Neural cell (in vitro differentiated cells): ENCODE results near the gene IL3. TPM values are rescaled to one million over a fixed set of nuclear protein-coding genes. Genes with fewer than 3 reads are reported as not detected.

Experiments
- H2AFZ ChIP-seq: fragments of 200-600, 300-800 bp; sonication (generic), shearing (Covaris generic); 2 replicates; pipeline ENCODE4 v1.6.0; 2014; ENCODE audit warnings: low read depth, mild to moderate bottlenecking, antibody characterized with exemption, low read length, moderate library complexity
- H3F3A ChIP-seq: fragments of 200-600 bp; shearing (Covaris generic); 2 replicates; pipeline ENCODE4 v1.6.1; 2016; ENCODE audit warnings: mild to moderate bottlenecking, moderate library complexity, mixed read lengths, antibody characterized with exemption, low read length; ENCODE audit not compliant: insufficient read depth, poor library complexity, severe bottlenecking
- H3K27ac ChIP-seq: fragments of 200-600, 300-800 bp; sonication (generic), shearing (Covaris generic); 2 replicates; pipeline ENCODE4 v1.5.1; 2014; ENCODE audit warnings: mild to moderate bottlenecking, low read length, moderate library complexity
- H3K27me3 ChIP-seq: fragments of 300-800, 200-600 bp; sonication (generic), shearing (Covaris generic); 2 replicates; pipeline ENCODE4 v1.6.0; 2014; ENCODE audit warnings: mild to moderate bottlenecking, low read depth, low read length, moderate library complexity; ENCODE audit not compliant: insufficient read depth
- H3K36me3 ChIP-seq: fragments of 300-800, 200-600 bp; sonication (generic), shearing (Covaris generic); 2 replicates; pipeline ENCODE4 v1.5.1; 2014; ENCODE audit warnings: mild to moderate bottlenecking, antibody characterized with exemption, low read length, moderate library complexity; ENCODE audit not compliant: insufficient read depth
- H3K4me2 ChIP-seq: fragments of 300-800, 200-600 bp; sonication (generic), shearing (Covaris generic); 2 replicates; pipeline ENCODE4 v1.6.0; 2014; ENCODE audit warnings: mild to moderate bottlenecking, low read length
- H3K4me3 ChIP-seq: fragments of 300-800, 200-600 bp; sonication (generic), shearing (Covaris generic); 2 replicates; pipeline ENCODE4 v1.5.1; 2014; ENCODE audit warnings: mild to moderate bottlenecking, low read length, moderate library complexity
- H3K79me2 ChIP-seq: fragments of 200-600 bp; shearing (Covaris generic); replicated peaks from 2 replicates; pipeline ENCODE4 v1.6.0; 2014; ENCODE audit warnings: mild to moderate bottlenecking, low read length, moderate library complexity; ENCODE audit not compliant: insufficient read depth
- H3K9ac ChIP-seq: fragments of 300-800, 200-600 bp; sonication (generic), shearing (Covaris generic); 2 replicates; pipeline ENCODE4 v1.6.1; 2016; ENCODE audit warnings: mild to moderate bottlenecking, low read length, mixed read lengths
- H3K9me2 ChIP-seq: fragments of 200-600 bp; shearing (Covaris generic); 2 replicates; pipeline ENCODE4 v1.6.1; 2016; ENCODE audit warnings: mild to moderate bottlenecking, low read length, mixed read lengths; ENCODE audit not compliant: insufficient read depth
- H3K9me3 ChIP-seq: fragments of 200-600, 300-800 bp; sonication (generic), shearing (Covaris generic); 2 replicates; pipeline ENCODE4 v1.6.1; 2016; ENCODE audit warnings: mild to moderate bottlenecking, mixed run types, low read length, moderate library complexity, mixed read lengths
- H4K20me1 ChIP-seq: fragments of 200-600 bp; shearing (Covaris generic); 2 replicates; pipeline ENCODE4 v1.6.1; 2016; ENCODE audit warnings: mild to moderate bottlenecking, mixed run types; ENCODE audit not compliant: insufficient read depth
- CTCF ChIP-seq: fragments of 450-650 bp; IDR thresholded peaks from 2 replicates; pipeline ENCODE4 v1.5.1; 2014; ENCODE audit warnings: antibody characterized with exemption, mild to moderate bottlenecking, moderate library complexity; ENCODE audit not compliant: poor library complexity, severe bottlenecking
- EP300 ChIP-seq: fragments of 450-650 bp; conservative IDR thresholded peaks from 2 replicates; pipeline ENCODE4 v1.6.1; 2014; ENCODE audit warnings: antibody characterized with exemption, mild to moderate bottlenecking, moderate library complexity; ENCODE audit not compliant: poor library complexity, severe bottlenecking
- EZH2 ChIP-seq: fragments of 200-600, 300-800 bp; shearing (Covaris generic), sonication (generic); IDR thresholded peaks from 2 replicates; pipeline ENCODE4 v1.6.1; 2014; ENCODE audit warnings: antibody characterized with exemption, low read length, borderline replicate concordance, mild to moderate bottlenecking; ENCODE audit not compliant: insufficient read depth, poor library complexity, severe bottlenecking
- MXI1 ChIP-seq: fragments of 450-650 bp; conservative IDR thresholded peaks from 2 replicates; pipeline ENCODE4 v1.6.1; 2014; ENCODE audit warnings: antibody characterized with exemption, mild to moderate bottlenecking; ENCODE audit not compliant: poor library complexity, severe bottlenecking
- POLR2AphosphoS5 ChIP-seq: IDR thresholded peaks from 2 replicates; pipeline ENCODE4 v1.6.1; 2012
- RAD21 ChIP-seq: fragments of 450-650 bp; conservative IDR thresholded peaks from 2 replicates; pipeline ENCODE4 v1.6.1; 2014; ENCODE audit warnings: antibody characterized with exemption, mild to moderate bottlenecking, moderate library complexity
- REST ChIP-seq: IDR thresholded peaks from 2 replicates; pipeline ENCODE4 v1.6.1; 2012; ENCODE audit warnings: borderline replicate concordance
- SMC3 ChIP-seq: fragments of 450-650 bp; conservative IDR thresholded peaks from 2 replicates; pipeline ENCODE4 v1.6.1; 2014; ENCODE audit warnings: antibody characterized with exemption, mild to moderate bottlenecking, moderate library complexity; ENCODE audit not compliant: poor library complexity
- TAF1 ChIP-seq: IDR thresholded peaks from 2 replicates; pipeline ENCODE4 v1.6.1; 2012; ENCODE audit warnings: low read depth
- polyA plus RNA-seq: library from polyadenylated mRNA; depleted of rRNA; stranded (reverse); fragments of >200 nt; gene quantifications from 2 replicates; pipeline ENCODE4 v1.2.3, GENCODE V29; 2014

IL3 gene
- polyA plus RNA-seq, 1 donor from 2014 or later, result not detected

- Histone ChIP-seq H3K9ac (no peak overlapping the region), H3K79me2 (no peaks in the 10 kb centered on the region), H3K9me2 (no peaks in the 10 kb centered on the region), H3F3A (no peaks in the 10 kb centered on the region), H2AFZ (no peak overlapping the region), H3K36me3 (no peaks in the 10 kb centered on the region), H3K27me3 (no peaks in the 10 kb centered on the region), H3K27ac (no peak overlapping the region), H3K9me3 (no peaks in the 10 kb centered on the region), H3K4me3 (no peak overlapping the region), H3K4me2 (no peak overlapping the region), H4K20me1 (no peaks in the 10 kb centered on the region)
- TF ChIP-seq EP300 (no peak), MXI1 (no peak), EZH2 (no peak), REST (no peak), SMC3 (no peak), TAF1 (no peak), CTCF (no peak), POLR2AphosphoS5 (no peak), RAD21 (no peak)
These were observed 28.9 kb downstream of the IL3 start for GRCh38 chr5:132089363-132089762.

- Histone ChIP-seq H3K27me3 (no peaks in the 10 kb centered on the region), H3K9me3 (no peaks in the 10 kb centered on the region), H3F3A (no peaks in the 10 kb centered on the region), H2AFZ (no peak overlapping the region), H3K79me2 (no peaks in the 10 kb centered on the region), H3K9ac (no peak overlapping the region), H3K4me2 (no peak overlapping the region), H4K20me1 (no peaks in the 10 kb centered on the region), H3K9me2 (no peaks in the 10 kb centered on the region), H3K27ac (no peak overlapping the region), H3K4me3 (no peak overlapping the region), H3K36me3 (no peaks in the 10 kb centered on the region)
- TF ChIP-seq MXI1 (no peak), RAD21 (no peak), EP300 (no peak), CTCF (no peak), SMC3 (no peak), REST (no peak), POLR2AphosphoS5 (no peak), EZH2 (no peak), TAF1 (no peak)
These were observed 29.7 kb downstream of the IL3 start for GRCh38 chr5:132090107-132090506.
